ENCODE results near the gene DEPP1. TPM values are rescaled to one million over a fixed set of nuclear protein-coding genes. Genes with fewer than 3 reads are reported as not detected.

The DEPP1 gene
- total and polyA plus RNA-seq, 3 donors from 2014 or later = 29.1 to 84.9 (median 33.1) TPM

DNA sequence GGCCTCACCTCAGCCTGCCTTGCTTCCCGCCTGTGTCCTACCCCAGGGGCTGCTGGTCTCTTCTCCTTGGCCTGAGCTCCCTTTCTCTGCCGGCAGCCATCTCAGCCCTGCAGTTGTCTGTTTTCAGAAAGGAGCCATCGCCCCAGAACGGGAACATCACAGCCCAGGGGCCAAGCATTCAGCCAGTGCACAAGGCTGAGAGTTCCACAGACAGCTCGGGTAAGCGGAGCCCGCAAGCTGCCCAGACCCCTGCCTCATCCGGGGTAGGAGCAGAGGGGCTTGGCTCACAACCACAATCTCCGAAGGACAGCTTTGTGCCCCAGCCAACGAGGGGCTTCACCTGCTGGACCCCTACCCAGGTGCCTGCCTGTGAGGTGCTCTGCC lies 5.3 kb upstream of the DEPP1 start:
- no peak for TF ChIP-seq POLR2A (IDR thresholded peaks at IDR 0.05)
- TF ChIP-seq, protein P1, sequence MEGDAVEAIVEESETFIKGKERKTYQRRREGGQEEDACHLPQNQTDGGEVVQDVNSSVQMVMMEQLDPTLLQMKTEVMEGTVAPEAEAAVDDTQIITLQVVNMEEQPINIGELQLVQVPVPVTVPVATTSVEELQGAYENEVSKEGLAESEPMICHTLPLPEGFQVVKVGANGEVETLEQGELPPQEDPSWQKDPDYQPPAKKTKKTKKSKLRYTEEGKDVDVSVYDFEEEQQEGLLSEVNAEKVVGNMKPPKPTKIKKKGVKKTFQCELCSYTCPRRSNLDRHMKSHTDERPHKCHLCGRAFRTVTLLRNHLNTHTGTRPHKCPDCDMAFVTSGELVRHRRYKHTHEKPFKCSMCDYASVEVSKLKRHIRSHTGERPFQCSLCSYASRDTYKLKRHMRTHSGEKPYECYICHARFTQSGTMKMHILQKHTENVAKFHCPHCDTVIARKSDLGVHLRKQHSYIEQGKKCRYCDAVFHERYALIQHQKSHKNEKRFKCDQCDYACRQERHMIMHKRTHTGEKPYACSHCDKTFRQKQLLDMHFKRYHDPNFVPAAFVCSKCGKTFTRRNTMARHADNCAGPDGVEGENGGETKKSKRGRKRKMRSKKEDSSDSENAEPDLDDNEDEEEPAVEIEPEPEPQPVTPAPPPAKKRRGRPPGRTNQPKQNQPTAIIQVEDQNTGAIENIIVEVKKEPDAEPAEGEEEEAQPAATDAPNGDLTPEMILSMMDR (IDR thresholded peaks at IDR 0.05) = no peak
- Histone ChIP-seq H3K27me3 (no peaks in the 10 kb centered on the region), H3K4me1 (peaks cover 70% of the 10 kb centered on the region), H3K36me3 (ENCODE audit: low read depth, missing control alignments) (no peaks in the 10 kb centered on the region), H3K27ac (peak overlapping the region; percentile 66 to 73), H3K4me3 (no peak overlapping the region), H3K9me3 (no peaks in the 10 kb centered on the region)
- WGBS, 2 donors = 91 to 93% methylated on average over 4 to 10 of the region's 10 CpGs
- no peak for DNase-seq
- intact Hi-C loops (cut with DNase I; ENCODE audit: low total_unique reads) = no loop called here

DNA sequence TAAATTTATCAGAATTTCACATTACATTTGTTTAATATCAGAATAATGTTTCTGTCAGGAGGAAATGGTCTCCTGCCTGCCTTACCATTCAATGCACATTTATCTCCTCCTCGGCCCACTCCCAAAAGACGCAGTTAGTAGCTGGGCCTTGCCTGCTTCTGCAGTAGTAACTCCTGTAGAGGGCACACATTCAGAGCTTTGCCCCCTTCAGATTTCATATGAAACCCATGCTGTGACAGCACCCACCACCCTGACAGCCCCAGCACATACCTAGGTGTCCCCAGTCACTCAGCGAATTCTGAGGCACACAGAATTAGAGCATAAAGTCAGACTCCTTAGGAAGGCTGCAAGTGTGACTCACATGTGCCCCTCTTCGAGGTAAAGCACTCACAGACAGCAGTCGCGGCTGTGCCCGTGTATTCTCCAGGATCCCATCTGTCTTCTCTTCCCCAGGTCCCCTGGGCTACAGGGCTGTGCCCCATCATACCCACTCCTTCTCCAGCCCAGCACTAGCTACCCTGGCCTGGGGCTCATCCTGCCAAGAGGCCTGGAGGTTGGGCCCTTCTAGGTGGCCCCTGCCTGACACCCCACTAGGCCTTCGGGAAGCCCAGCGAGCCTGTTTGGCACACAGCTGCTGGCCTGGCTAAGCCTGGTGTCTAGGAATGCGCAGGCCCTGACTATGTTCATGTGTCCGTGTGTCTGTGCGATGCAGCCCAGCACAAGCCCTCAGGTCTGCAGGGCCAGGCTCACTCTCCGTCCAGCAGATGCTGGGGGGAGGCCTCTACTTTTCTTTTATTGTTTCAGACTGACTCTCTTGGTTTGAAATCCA lies 4.7 kb upstream of the DEPP1 start:
- TF ChIP-seq, protein P1 (IDR thresholded peaks at IDR 0.05) = no peak
- peak overlapping the region in 1 of 2 donors; percentile 81 for H3K27ac ChIP-seq
- peaks cover 73% of the 10 kb centered on the region for H3K4me1 ChIP-seq
- intact Hi-C loops (cut with DNase I; ENCODE audit: low total_unique reads) = no loop called here
- no peak overlapping the region for H3K4me3 ChIP-seq
- H3K36me3 ChIP-seq (ENCODE audit: low read depth, missing control alignments) = no peaks in the 10 kb centered on the region
- no peak for DNase-seq
- H3K27me3 ChIP-seq = no peaks in the 10 kb centered on the region
- no peaks in the 10 kb centered on the region for H3K9me3 ChIP-seq
- WGBS, 2 donors = 96% methylated on average over 12 to 13 of the region's 13 CpGs

DNA sequence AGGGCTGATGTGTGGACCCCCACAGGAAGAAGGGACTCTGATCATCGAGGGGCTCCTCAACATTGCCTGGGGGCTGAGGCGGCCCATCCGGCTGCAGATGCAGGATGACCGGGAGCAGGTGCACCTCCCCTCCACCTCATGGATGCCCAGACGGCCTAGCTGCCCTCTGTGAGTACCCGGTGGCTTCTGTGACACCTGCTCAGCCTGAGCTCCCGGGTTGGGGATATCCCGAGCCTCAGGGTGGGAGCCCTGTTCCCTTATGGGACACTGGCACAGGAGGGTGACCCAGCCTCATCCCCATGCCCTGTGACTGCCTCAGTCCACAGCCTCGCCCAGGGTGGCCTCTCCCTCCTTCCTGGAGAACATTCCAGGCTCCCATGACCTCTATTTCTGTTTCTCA lies 3.9 kb upstream of the DEPP1 start:
- Histone ChIP-seq H3K9me3 (no peaks in the 10 kb centered on the region), H3K36me3 (ENCODE audit: low read depth, missing control alignments) (no peaks in the 10 kb centered on the region), H3K4me3 (no peak overlapping the region), H3K27me3 (no peaks in the 10 kb centered on the region), H3K27ac (peak overlapping the region; percentile 81 to 88), H3K4me1 (peaks cover 69% of the 10 kb centered on the region)
- intact Hi-C loops (cut with DNase I; ENCODE audit: low total_unique reads) = no loop called here
- no peak for DNase-seq
- WGBS, 2 donors = 91 to 92% methylated on average over 5 to 9 of the region's 9 CpGs
- TF ChIP-seq POLR2A (IDR thresholded peaks at IDR 0.05) = no peak
- TF ChIP-seq, protein P1 (IDR thresholded peaks at IDR 0.05) = no peak

DNA sequence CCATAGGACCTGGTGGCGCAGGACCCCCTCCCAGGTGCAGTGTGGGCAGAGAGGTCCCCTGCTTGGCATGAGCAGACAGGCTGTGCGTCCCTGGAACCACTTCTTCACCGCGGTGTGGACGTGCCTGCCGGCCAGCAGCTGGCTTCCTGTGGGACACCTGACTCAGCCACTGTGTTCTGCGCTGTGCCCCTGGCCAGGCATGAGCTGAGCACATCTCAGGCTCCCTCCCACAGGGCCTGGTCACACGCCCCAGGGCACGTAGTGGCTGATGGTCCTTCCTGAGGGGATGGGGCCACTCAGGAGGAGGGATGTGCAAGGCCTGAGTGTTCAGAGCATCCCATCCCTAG lies 3.5 kb upstream of the DEPP1 start:
- no peak for DNase-seq
- WGBS, 2 donors = 64 to 78% methylated on average over 8 to 9 of the region's 9 CpGs
- Histone ChIP-seq H3K9me3 (no peaks in the 10 kb centered on the region), H3K27me3 (no peaks in the 10 kb centered on the region), H3K36me3 (ENCODE audit: low read depth, missing control alignments) (no peaks in the 10 kb centered on the region), H3K4me1 (peaks cover 67% of the 10 kb centered on the region), H3K4me3 (no peak overlapping the region), H3K27ac (peak overlapping the region; percentile 81 to 88)
- TF ChIP-seq POLR2A (IDR thresholded peaks at IDR 0.05) = no peak
- TF ChIP-seq, protein P1 (IDR thresholded peaks at IDR 0.05) = no peak
- intact Hi-C loops (cut with DNase I; ENCODE audit: low total_unique reads) = no loop called here
